OCI-LY3 (cell line): ENCODE measurements around the gene CDH4.

Experiments
- H2AFZ ChIP-seq: fragments of 200-600, 300-600 bp; shearing (Covaris generic); 2 replicates; pipeline ENCODE4 v1.6.0; 2014; ENCODE audit warnings: antibody characterized with exemption, low read depth, low read length
- H3K27ac ChIP-seq: fragments of 200-600, 300-600 bp; sonication (generic); 2 replicates; pipeline ENCODE4 v1.5.1; 2014; ENCODE audit warnings: mild to moderate bottlenecking, low read length, moderate library complexity, mixed read lengths
- H3K27me3 ChIP-seq: fragments of 200-600, 300-600 bp; sonication (generic); 2 replicates; pipeline ENCODE4 v1.6.1; 2014; ENCODE audit warnings: low read depth, low read length, mixed read lengths
- H3K36me3 ChIP-seq: fragments of 200-600, 300-600 bp; sonication (generic); replicated peaks from 2 replicates; pipeline ENCODE3; 2014; ENCODE audit warnings: low read depth, low read length, mixed read lengths
- H3K4me1 ChIP-seq: fragments of 300-600, 200-600 bp; sonication (generic); 2 replicates; pipeline ENCODE4 v1.6.1; 2014; ENCODE audit warnings: low read length, mixed read lengths
- H3K4me2 ChIP-seq: fragments of 200-600, 300-600 bp; sonication (generic); 2 replicates; pipeline ENCODE4 v1.6.1; 2014; ENCODE audit warnings: low read length, mixed read lengths
- H3K4me3 ChIP-seq: fragments of 300-600, 200-600 bp; sonication (generic); 2 replicates; pipeline ENCODE4 v1.5.1; 2014; ENCODE audit warnings: antibody characterized with exemption, mild to moderate bottlenecking, low read length, moderate library complexity
- H3K79me2 ChIP-seq: fragments of 300-600, 200-600 bp; shearing (Covaris generic); 2 replicates; pipeline ENCODE4 v1.6.1; 2014; ENCODE audit warnings: mild to moderate bottlenecking, low read length, mixed read lengths
- H3K9ac ChIP-seq: fragments of 300-600, 200-600 bp; shearing (Covaris generic); 2 replicates; pipeline ENCODE4 v1.6.0; 2014; ENCODE audit warnings: mild to moderate bottlenecking, low read length, moderate library complexity
- H3K9me3 ChIP-seq: fragments of 200-600, 300-600 bp; shearing (Covaris generic); 2 replicates; pipeline ENCODE4 v1.6.1; 2014; ENCODE audit warnings: low read length, mixed read lengths; ENCODE audit not compliant: insufficient read depth
- H4K20me1 ChIP-seq: fragments of 200-600, 300-600 bp; sonication (generic); 2 replicates; pipeline ENCODE4 v1.6.1; 2016; ENCODE audit warnings: low read length, mixed read lengths; ENCODE audit not compliant: insufficient read depth
- CTCF ChIP-seq: fragments of 200-600, 300-600 bp; sonication (generic); IDR thresholded peaks from 2 replicates; pipeline ENCODE4 v1.5.1; 2014; ENCODE audit warnings: antibody characterized with exemption, low read length, low read depth
- EZH2phosphoT487 ChIP-seq: fragments of 200-600 bp; shearing (Covaris generic); IDR thresholded peaks from 2 replicates; pipeline ENCODE4 v1.6.1; 2018; ENCODE audit warnings: antibody characterized with exemption, mixed run types, low read depth

The CDH4 gene

GRCh38 chr20:61371501-61372136 lies 119.6 kb downstream of the CDH4 start:
- H3K4me1 ChIP-seq = no peaks in the 10 kb centered on the region
- no peak overlapping the region for H3K27ac ChIP-seq
- no peak overlapping the region for H3K4me2 ChIP-seq
- H3K4me3 ChIP-seq = no peak overlapping the region
- no peak overlapping the region for H2AFZ ChIP-seq
- H3K36me3 ChIP-seq = no peaks in the 10 kb centered on the region
- no peak overlapping the region for H3K9ac ChIP-seq
- H3K9me3 ChIP-seq = 0 out of 2 replicates have a peak, but pooled peaks cover 4% of the 10 kb centered on the region
- H3K79me2 ChIP-seq = no peaks in the 10 kb centered on the region
- TF ChIP-seq CTCF (no peak), EZH2phosphoT487 (no peak)
- H3K27me3 ChIP-seq = no peaks in the 10 kb centered on the region
- no peaks in the 10 kb centered on the region for H4K20me1 ChIP-seq

GRCh38 chr20:61372137-61373054 lies 120.3 kb downstream of the CDH4 start:
- 0 out of 2 replicates have a peak, but pooled peaks cover 4% of the 10 kb centered on the region for H3K9me3 ChIP-seq
- H3K9ac ChIP-seq = no peak overlapping the region
- H3K36me3 ChIP-seq = no peaks in the 10 kb centered on the region
- no peak overlapping the region for H2AFZ ChIP-seq
- H3K4me1 ChIP-seq = no peaks in the 10 kb centered on the region
- no peak overlapping the region for H3K4me3 ChIP-seq
- no peaks in the 10 kb centered on the region for H4K20me1 ChIP-seq
- H3K79me2 ChIP-seq = no peaks in the 10 kb centered on the region
- H3K27me3 ChIP-seq = no peaks in the 10 kb centered on the region
- no peak for TF ChIP-seq CTCF
- no peak for TF ChIP-seq EZH2phosphoT487
- no peak overlapping the region for H3K27ac ChIP-seq
- no peak overlapping the region for H3K4me2 ChIP-seq

GRCh38 chr20:61373055-61373399 lies 121.0 kb downstream of the CDH4 start:
- Histone ChIP-seq H3K36me3 (no peaks in the 10 kb centered on the region), H3K27me3 (no peaks in the 10 kb centered on the region), H3K4me2 (no peak overlapping the region), H2AFZ (no peak overlapping the region), H3K9me3 (0 out of 2 replicates have a peak, but pooled peaks cover 4% of the 10 kb centered on the region), H3K4me3 (no peak overlapping the region), H3K9ac (no peak overlapping the region), H3K79me2 (no peaks in the 10 kb centered on the region), H3K27ac (no peak overlapping the region), H4K20me1 (no peaks in the 10 kb centered on the region), H3K4me1 (no peaks in the 10 kb centered on the region)
- TF ChIP-seq CTCF = no peak
- no peak for TF ChIP-seq EZH2phosphoT487

GRCh38 chr20:61373956-61374545 lies 122.0 kb downstream of the CDH4 start:
- Histone ChIP-seq H3K27me3 (no peaks in the 10 kb centered on the region), H3K9ac (no peak overlapping the region), H3K9me3 (0 out of 2 replicates have a peak, but pooled peaks cover 4% of the 10 kb centered on the region), H4K20me1 (no peaks in the 10 kb centered on the region), H3K36me3 (no peaks in the 10 kb centered on the region), H2AFZ (no peak overlapping the region), H3K27ac (no peak overlapping the region), H3K4me1 (no peaks in the 10 kb centered on the region), H3K4me2 (no peak overlapping the region), H3K4me3 (no peak overlapping the region), H3K79me2 (no peaks in the 10 kb centered on the region)
- TF ChIP-seq EZH2phosphoT487 (no peak), CTCF (no peak)
